GM21576 (cell line): ENCODE results near the gene CCNG2.

Source experiments
- ATAC-seq: cut with Tn5 transposase; IDR thresholded peaks from one replicate; pipeline ENCODE4 v1.9.1; 2021; ENCODE audit warnings: mild to moderate bottlenecking, moderate library complexity; ENCODE audit not compliant: unreplicated experiment

CCNG2 gene

GRCh38 chr4:77199701-77200100 lies 42.7 kb downstream of the CCNG2 start:
- no peak for ATAC-seq

- no peak for ATAC-seq
These were observed 44.3 kb downstream of the CCNG2 start for GRCh38 chr4:77201343-77201742.

GRCh38 chr4:77201857-77202256 lies 44.9 kb downstream of the CCNG2 start:
- ATAC-seq: no peak

GRCh38 chr4:77202491-77202890 lies 45.5 kb downstream of the CCNG2 start:
- ATAC-seq: no peak

- peak; percentile 80 for ATAC-seq
These were observed 46.6 kb downstream of the CCNG2 start for GRCh38 chr4:77203380-77204197.

- no peak for ATAC-seq
These were observed 47.6 kb downstream of the CCNG2 start for GRCh38 chr4:77204621-77205020.

GRCh38 chr4:77209012-77209411 lies 52.0 kb downstream of the CCNG2 start:
- ATAC-seq: no peak

- no peak for ATAC-seq
These were observed 52.9 kb downstream of the CCNG2 start for GRCh38 chr4:77209936-77210335.

GRCh38 chr4:77215107-77215506 lies 58.1 kb downstream of the CCNG2 start:
- no peak for ATAC-seq

- ATAC-seq: no peak
These were observed 60.5 kb downstream of the CCNG2 start for GRCh38 chr4:77217526-77217925.

- ATAC-seq: no peak
These were observed 62.3 kb downstream of the CCNG2 start for GRCh38 chr4:77219266-77219665.
